ENCODE results near the gene PECR. TPM values are rescaled to one million over a fixed set of nuclear protein-coding genes. Genes with fewer than 3 reads are reported as not detected.
A peak's percentile ranks its signal among the peaks of the same experiment; 100 is the strongest.

Gene PECR
- total and polyA plus RNA-seq, 2 of the 13 experiments (the other 11 are each of a cell fraction or from before 2014, with no cell fraction given): 151 to 153 TPM

DNA sequence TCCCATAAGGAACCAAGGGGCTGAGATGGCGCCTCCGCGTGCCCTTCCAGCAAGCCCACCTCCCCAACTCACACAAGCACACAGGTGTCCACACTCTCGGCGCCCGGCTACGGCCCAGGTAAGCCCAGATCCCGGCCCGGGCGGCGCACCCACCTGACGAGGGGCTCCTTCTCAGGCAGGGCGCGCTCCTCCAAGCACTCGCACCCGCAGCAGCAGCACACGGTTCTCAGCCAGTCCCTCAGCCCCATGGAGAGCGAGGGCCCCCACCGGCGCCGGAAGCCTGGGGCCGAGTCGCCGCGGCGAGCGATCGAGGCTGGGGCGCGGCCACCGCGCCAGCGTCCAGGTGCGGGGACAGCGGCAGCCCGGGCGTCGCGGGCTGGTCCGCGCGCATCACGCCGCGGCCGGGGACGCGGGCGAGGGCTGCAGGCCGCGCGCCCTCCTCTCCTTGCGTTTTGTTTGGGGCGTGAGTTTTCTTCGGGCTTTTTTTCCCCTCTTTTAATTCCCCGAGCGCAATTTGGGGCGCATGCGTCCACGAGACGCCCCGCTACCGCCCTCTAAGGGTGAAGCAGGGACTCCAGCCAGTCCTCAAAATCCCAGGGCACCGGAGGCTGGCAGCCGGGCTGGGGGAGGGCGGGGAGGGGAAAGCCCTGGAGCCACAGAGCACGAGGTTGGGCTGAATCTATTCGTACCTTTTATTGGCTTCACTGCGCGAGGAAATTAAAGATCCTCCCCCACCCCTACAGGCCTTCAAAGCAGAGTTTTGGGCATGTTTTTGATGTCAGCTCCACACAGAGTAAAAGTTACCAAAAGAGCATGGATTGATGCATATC is 68.3 kb downstream of the PECR start, which contains the start of gene MREG (continued):
- TF ChIP-seq DMAP1 (CRISPR knock-in tag; IDR thresholded peaks at IDR 0.05): peak; percentile 42; the same call in 1 of the 2 replicates
- TF ChIP-seq CBX1 (IDR thresholded peaks at IDR 0.05; ENCODE audit: low read depth): no peak
- TF ChIP-seq HNRNPL (IDR thresholded peaks at IDR 0.05; ENCODE audit: low read depth, low read length): no peak
- TF ChIP-seq, protein P1, sequence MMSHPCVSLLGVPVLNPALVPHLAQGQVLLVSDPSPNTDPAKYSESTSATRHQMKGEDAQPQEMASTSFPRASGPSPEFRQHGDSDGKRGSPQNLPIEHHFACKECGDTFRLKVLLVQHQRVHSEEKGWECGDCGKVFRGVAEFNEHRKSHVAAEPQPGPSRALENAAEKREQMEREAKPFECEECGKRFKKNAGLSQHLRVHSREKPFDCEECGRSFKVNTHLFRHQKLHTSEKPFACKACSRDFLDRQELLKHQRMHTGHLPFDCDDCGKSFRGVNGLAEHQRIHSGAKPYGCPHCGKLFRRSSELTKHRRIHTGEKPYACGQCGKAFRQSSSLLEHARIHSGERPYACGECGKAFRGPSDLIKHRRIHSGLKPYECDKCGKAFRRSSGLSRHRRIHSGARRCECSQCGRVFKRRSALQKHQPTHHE (CRISPR knock-in tag; IDR thresholded peaks at IDR 0.05; ENCODE audit: borderline replicate concordance): no peak
- TF ChIP-seq ARHGAP35 (CRISPR knock-in tag; IDR thresholded peaks at IDR 0.05; ENCODE audit: borderline replicate concordance): peak; percentile 55; the same call in 1 of the 2 replicates
- TF ChIP-seq MAFF (IDR thresholded peaks at IDR 0.05; ENCODE audit: low read depth, low read length): no peak
- TF ChIP-seq RFX1 (IDR thresholded peaks at IDR 0.05): no peak
- TF ChIP-seq, protein P2, sequence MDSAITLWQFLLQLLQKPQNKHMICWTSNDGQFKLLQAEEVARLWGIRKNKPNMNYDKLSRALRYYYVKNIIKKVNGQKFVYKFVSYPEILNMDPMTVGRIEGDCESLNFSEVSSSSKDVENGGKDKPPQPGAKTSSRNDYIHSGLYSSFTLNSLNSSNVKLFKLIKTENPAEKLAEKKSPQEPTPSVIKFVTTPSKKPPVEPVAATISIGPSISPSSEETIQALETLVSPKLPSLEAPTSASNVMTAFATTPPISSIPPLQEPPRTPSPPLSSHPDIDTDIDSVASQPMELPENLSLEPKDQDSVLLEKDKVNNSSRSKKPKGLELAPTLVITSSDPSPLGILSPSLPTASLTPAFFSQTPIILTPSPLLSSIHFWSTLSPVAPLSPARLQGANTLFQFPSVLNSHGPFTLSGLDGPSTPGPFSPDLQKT (CRISPR knock-in tag; IDR thresholded peaks at IDR 0.05; ENCODE audit: borderline replicate concordance): no peak
- TF ChIP-seq ELF3 (CRISPR knock-in tag; IDR thresholded peaks at IDR 0.05): no peak; the same call in 1 of the 2 replicates
- 0 out of 2 replicates have a peak, but pooled peaks have one; percentile 59 for TF ChIP-seq ZNF251 (CRISPR knock-in tag; IDR thresholded peaks at IDR 0.05)
- no peak for TF ChIP-seq ZNF879 (CRISPR knock-in tag; IDR thresholded peaks at IDR 0.05)
- TF ChIP-seq, protein P3, sequence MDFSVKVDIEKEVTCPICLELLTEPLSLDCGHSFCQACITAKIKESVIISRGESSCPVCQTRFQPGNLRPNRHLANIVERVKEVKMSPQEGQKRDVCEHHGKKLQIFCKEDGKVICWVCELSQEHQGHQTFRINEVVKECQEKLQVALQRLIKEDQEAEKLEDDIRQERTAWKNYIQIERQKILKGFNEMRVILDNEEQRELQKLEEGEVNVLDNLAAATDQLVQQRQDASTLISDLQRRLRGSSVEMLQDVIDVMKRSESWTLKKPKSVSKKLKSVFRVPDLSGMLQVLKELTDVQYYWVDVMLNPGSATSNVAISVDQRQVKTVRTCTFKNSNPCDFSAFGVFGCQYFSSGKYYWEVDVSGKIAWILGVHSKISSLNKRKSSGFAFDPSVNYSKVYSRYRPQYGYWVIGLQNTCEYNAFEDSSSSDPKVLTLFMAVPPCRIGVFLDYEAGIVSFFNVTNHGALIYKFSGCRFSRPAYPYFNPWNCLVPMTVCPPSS (IDR thresholded peaks at IDR 0.05): no peak
- TF ChIP-seq ZSCAN20 (CRISPR knock-in tag; IDR thresholded peaks at IDR 0.05; ENCODE audit: borderline replicate concordance): no peak
- no peak for TF ChIP-seq SOX6 (IDR thresholded peaks at IDR 0.05)
- TF ChIP-seq SOX6 (CRISPR knock-in tag; IDR thresholded peaks at IDR 0.05): no peak
- 0 out of 2 replicates have a peak, but pooled peaks have one; percentile 53 for TF ChIP-seq ZSCAN22 (CRISPR knock-in tag; IDR thresholded peaks at IDR 0.05)
- TF ChIP-seq GABPA (IDR thresholded peaks at IDR 0.05; ENCODE audit: low read depth, low read length): no peak
- no peak for TF ChIP-seq GABPA (CRISPR knock-in tag; IDR thresholded peaks at IDR 0.05; ENCODE audit: low read depth)
- TF ChIP-seq ZNF20 (CRISPR knock-in tag; IDR thresholded peaks at IDR 0.05): no peak
- TF ChIP-seq PRDM4 (CRISPR knock-in tag; IDR thresholded peaks at IDR 0.05; ENCODE audit: borderline replicate concordance): no peak
- TF ChIP-seq MAF1 (CRISPR knock-in tag; IDR thresholded peaks at IDR 0.05; ENCODE audit: borderline replicate concordance): no peak
- no peak for TF ChIP-seq NAIF1 (CRISPR knock-in tag; IDR thresholded peaks at IDR 0.05; ENCODE audit: borderline replicate concordance)
- no peak for TF ChIP-seq SIN3B (IDR thresholded peaks at IDR 0.05; ENCODE audit: low read length)
- TF ChIP-seq NFYB (CRISPR knock-in tag; IDR thresholded peaks at IDR 0.05): no peak
